ENCODE results near the gene DNMT3A.

DNA sequence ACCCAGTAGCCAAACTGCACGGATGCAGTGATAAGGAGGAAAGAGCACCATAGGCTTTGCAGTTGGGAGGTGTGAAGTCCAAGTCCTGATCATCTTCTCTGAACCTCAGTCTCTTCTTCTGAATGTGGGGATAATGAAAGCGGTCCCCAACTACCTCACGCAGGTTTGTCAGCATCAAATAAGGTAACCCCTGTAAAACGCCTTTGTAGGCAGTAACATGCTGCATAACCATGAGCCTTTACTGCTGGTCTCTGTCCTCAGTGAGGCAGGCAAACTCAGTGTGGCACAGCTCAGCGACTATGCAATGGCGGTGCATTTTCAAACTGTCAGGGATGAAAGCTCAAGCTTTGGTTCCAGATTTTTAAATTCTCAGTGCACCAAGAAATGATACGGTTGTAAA, 46.1 kb downstream of the DNMT3A start:
- TF ChIP-seq, protein P1, sequence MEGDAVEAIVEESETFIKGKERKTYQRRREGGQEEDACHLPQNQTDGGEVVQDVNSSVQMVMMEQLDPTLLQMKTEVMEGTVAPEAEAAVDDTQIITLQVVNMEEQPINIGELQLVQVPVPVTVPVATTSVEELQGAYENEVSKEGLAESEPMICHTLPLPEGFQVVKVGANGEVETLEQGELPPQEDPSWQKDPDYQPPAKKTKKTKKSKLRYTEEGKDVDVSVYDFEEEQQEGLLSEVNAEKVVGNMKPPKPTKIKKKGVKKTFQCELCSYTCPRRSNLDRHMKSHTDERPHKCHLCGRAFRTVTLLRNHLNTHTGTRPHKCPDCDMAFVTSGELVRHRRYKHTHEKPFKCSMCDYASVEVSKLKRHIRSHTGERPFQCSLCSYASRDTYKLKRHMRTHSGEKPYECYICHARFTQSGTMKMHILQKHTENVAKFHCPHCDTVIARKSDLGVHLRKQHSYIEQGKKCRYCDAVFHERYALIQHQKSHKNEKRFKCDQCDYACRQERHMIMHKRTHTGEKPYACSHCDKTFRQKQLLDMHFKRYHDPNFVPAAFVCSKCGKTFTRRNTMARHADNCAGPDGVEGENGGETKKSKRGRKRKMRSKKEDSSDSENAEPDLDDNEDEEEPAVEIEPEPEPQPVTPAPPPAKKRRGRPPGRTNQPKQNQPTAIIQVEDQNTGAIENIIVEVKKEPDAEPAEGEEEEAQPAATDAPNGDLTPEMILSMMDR (conservative IDR thresholded peaks at IDR 0.05), result no peak
- no peak for TF ChIP-seq ZFX (IDR thresholded peaks at IDR 0.05)

Measured in C4-2B (cell line).